HEK293T (cell line): ENCODE results near the gene KCNMB4.

Experiments
- ARNT ChIP-seq: fragments of 450-650 bp; IDR thresholded peaks from 2 replicates; pipeline ENCODE4 v1.6.1; 2017; ENCODE audit warnings: mild to moderate bottlenecking
- CTBP1 ChIP-seq: fragments of 450-650 bp; IDR thresholded peaks from 2 replicates; pipeline ENCODE4 v1.6.1; 2016; ENCODE audit warnings: borderline replicate concordance
- HDGF ChIP-seq: fragments of 450-650 bp; IDR thresholded peaks from 2 replicates; pipeline ENCODE4 v1.6.1; 2017; ENCODE audit warnings: antibody characterized with exemption, borderline replicate concordance
- L3MBTL2 ChIP-seq: fragments of 450-650 bp; conservative IDR thresholded peaks from 2 replicates; pipeline ENCODE4 v1.6.1; 2016; ENCODE audit warnings: mild to moderate bottlenecking
- NFRKB ChIP-seq: fragments of 450-650 bp; IDR thresholded peaks from 2 replicates; pipeline ENCODE4 v1.6.1; 2016; ENCODE audit warnings: mild to moderate bottlenecking, moderate library complexity
- PKNOX1 ChIP-seq: fragments of 450-650 bp; IDR thresholded peaks from 2 replicates; pipeline ENCODE4 v1.6.1; 2016
- SP1 ChIP-seq: fragments of 450-650 bp; IDR thresholded peaks from 2 replicates; pipeline ENCODE4 v1.6.1; 2017
- SUZ12 ChIP-seq: fragments of 450-650 bp; IDR thresholded peaks from 2 replicates; pipeline ENCODE4 v1.6.1; 2016; ENCODE audit warnings: mild to moderate bottlenecking
- TARDBP ChIP-seq: fragments of 450-650 bp; IDR thresholded peaks from 2 replicates; pipeline ENCODE4 v1.6.1; 2016
- ZNF384 ChIP-seq: fragments of 450-650 bp; IDR thresholded peaks from 2 replicates; pipeline ENCODE4 v1.6.1; 2016

GRCh38 chr12:70383886-70384285 lies 17.8 kb downstream of the KCNMB4 start:
- no peak for TF ChIP-seq SP1
- no peak for TF ChIP-seq TARDBP
- TF ChIP-seq NFRKB: no peak
- TF ChIP-seq HDGF: no peak
- TF ChIP-seq ARNT: no peak
- TF ChIP-seq PKNOX1: 0 out of 2 replicates have a peak, but pooled peaks have one; percentile 7
- TF ChIP-seq L3MBTL2: no peak
- no peak for TF ChIP-seq SUZ12
- TF ChIP-seq CTBP1: no peak
- TF ChIP-seq ZNF384: no peak
